TTC549 (cell line): Measurements from ENCODE around the gene RAB37.

Experiments used
- FAIRE-seq: peaks from 2 replicates; lab custom pipeline; 2012; peaks lifted over from hg19 to GRCh38; lab: Jason Lieb, UNC

Gene RAB37

GRCh38 chr17:74779948-74780400, 42.9 kb downstream of the RAB37 start:
- FAIRE-seq = no peak

DNA sequence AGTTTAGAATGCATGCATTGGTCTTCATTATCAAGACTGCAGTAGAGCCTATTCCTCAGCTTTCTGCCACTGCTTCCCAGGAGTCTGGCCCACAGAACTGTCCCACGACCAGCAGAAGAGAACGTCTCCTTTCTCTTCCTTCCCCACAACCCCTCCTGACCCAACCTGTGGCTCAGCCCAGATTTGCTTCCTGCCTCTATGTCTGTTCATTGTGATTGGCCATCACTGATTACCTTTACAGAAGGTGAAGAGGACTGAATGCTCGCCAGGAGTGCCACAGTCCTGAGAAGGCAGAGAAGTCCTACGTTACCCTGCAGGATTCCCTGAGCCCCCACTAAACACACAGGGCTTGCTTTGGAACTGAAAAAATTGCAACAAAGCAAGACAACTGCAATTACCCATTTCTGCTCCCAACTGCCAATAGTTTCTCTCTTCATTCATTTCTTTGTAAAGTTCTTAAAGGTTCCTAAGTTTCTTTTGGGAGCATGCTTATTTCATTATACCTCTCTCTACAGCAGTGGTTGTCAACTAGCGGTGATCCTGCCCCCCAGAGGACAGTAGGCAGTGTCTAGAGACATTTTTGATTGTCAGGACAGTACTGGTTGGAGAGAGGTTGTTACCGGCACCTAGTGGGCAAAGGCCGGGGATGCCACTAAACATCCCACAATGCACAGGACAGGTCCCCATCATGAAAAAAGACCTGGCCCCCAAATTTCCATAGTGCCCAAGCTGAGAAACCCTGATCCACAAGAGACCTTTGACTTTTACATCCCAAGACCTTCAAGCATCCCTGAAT, 43.6 kb downstream of the RAB37 start:
- no peak for FAIRE-seq

GRCh38 chr17:74782571-74782970, 45.5 kb downstream of the RAB37 start:
- no peak for FAIRE-seq

DNA sequence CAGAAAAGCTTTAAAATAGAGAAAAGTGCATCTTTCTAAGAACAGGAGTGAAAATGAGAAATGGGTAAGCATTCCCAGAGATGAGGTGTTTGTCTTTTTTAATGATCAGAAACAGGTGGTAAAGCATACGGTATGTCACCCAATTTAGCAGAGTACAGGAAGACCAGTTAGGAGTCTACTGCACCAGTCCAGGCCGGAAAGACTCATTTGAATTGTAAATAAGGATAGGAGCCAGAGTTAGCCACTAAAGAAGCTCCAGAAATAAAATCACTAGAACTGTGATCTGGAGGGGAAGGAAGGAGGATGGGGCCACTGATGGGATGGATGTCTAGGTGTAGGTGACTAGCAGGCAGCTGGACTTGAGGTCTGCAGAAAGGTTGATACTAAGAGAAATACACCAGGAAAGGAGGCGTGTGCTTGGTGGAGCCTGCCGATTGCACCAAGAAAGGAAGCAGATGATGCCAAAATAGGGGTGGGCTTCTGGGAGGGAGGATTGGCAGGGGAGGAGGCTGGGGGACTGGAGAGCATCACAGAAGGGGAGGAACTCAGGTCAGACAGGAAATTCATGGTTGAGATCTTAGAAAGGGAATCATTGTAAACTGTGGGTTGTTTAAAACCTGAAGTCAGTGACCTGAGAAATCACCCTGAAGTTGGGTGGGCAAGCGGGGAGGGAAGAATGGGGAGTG, 47.2 kb downstream of the RAB37 start:
- FAIRE-seq = no peak

- FAIRE-seq = no peak
Observed at GRCh38 chr17:74785096-74785980, 48.3 kb downstream of the RAB37 start.

GRCh38 chr17:74785981-74786360, 48.9 kb downstream of the RAB37 start:
- FAIRE-seq = no peak

DNA sequence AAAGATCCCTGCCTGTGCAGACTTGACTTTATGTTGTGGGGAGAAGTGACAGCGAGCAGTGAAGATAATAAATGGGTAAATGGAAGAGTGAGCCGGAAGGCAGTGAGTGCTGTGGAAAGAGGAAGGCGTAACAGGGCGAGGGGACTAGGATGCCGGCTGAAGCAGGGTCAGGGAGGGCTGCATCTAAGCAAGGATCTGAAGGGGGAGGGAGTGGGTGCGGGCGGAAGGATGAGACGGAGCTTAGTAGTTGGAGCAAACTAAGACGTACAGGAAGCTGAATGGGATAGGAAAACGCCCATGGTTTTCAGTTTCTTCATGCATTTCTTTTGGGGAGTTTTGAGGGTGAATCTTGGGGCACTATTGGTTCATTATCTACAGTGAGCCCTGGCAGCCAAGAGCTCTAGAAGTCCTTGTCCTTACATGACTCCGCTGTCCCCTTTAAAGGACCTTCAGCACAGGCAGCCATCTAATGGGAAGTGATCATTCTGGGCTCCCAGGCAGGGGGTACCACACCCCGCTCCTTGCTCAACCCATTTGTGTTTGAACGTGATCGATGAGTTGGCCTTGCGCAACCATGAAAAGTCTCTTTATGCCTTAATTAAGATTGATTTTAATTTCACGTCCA, 49.5 kb downstream of the RAB37 start:
- no peak for FAIRE-seq

DNA sequence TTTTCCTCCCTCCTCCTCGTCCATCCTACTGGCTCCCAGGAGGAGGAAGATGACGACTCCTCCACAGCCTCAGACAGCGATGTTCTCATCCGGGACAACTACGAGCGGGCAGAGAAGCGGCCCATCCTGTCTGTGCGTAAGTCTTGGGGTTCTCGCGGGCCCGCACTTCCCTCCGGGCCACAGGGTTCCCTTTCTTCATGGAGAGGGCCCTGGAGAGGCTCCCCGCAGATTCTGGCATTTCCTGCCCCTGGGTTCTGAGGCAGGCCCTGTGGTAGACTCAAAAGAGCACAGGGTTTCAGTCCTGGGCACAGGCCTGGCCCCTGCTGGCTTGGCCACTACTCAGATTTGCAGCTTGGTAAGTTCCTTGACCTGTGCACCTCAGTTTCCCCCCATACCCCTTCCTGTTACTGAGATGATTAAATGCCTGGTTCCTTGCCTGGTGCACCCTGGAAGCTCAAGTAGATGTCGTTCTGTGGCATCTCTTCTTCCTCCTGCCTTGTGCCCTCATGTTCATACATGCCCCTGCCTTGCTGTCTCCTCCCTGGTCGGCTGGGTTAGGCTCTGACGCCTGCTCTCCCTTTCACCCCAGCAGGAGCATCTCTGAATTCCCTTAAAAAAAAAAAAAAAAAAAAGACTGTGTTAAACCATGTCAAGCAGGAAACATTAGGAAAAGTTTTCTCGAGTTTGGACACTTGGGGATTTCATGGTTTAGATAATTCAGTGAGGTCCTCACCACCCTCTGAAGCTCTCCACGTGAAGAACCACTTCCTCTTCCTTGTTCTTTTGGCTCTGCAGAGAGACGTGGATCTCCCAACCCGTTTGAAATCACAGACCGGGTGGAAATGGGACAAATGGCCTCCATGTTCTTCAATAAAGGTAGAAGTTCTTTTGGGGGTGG, 53.4 kb downstream of the RAB37 start:
- no peak for FAIRE-seq

- FAIRE-seq = no peak
Observed at GRCh38 chr17:74792586-74793105, 55.6 kb downstream of the RAB37 start.

DNA sequence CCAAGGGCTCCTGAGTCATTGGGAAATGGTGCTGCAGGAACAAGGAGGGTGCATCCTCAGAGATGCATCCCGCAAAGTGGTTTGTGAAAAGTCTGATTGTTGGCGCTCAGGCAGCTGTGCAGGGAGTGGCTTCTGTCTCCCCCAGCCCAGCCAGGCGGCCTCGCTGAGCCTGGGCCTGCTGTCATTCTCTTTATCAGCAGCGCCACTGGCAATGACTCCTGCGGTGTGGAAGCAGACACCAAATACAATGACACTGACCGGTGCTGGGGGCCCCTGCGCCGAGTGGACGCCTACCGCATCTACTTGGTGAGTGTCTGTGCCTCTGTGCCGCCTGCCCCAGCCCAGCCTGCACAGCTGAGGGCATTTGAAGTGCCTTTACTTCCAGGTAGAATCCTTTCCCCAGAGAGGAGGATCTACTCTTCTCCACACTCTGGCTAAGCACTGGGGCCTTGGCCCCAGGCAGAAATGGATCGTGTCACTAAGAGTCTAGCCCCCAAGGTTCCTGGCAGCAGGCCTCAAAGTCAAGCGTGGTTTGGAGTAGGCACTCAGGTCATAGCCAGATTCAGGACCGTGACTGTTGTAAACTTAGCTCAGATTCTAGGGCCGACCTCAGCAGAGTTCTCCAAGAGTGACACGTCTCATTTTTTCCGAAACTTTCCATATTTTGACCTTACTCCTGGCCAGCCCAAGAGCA, 58.4 kb downstream of the RAB37 start:
- no peak for FAIRE-seq

DNA sequence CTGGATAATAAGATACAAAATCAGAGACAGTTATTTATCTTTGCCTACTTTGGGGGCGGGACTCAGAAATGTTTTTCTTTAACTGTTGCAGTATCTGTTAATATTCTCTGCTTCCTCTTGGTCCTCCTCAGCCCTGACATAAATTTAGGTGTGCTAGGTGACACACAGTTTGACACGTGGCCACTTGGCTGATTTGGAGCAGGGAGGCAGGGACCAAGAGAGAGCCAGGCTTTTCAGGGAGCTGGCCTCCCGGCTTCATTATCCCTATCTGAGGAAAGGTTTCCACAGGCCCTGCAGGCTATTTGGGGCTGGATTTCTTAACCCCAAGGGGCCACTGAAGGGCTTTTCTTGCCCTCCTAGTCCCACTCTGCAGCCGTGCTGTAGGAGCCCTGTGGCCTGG, 59.2 kb downstream of the RAB37 start:
- FAIRE-seq = no peak

DNA sequence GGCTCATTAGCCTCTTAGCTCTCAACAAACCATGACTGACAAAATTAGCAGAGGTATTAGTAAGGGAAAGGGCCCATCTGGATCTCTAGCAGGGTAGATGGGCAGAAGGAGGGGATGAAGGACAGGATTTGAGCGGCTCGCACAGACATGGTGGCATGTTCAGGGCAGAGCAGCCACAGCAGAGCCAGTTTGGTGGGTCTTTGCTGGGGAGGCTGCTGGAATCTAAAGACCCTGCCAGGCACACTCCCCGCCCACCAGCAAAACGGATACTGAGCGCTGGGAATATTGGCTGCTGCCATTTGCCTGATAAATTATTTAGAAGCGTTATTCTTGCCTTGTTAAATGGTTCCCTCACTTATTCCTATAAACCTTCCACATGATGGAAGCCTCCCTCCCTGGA, 59.8 kb downstream of the RAB37 start:
- FAIRE-seq = no peak
